ENCODE results near the gene ARHGAP19. TPM values are rescaled to one million over a fixed set of nuclear protein-coding genes. Genes with fewer than 3 reads are reported as not detected.
"Not testable (repeated sequence)": the region's sequence is repeated elsewhere in the genome, so short reads cannot be mapped to it uniquely, and the experiment has no call there.

ARHGAP19 gene
- total RNA-seq, 1 donor from 2014 or later = 34.8 TPM

DNA sequence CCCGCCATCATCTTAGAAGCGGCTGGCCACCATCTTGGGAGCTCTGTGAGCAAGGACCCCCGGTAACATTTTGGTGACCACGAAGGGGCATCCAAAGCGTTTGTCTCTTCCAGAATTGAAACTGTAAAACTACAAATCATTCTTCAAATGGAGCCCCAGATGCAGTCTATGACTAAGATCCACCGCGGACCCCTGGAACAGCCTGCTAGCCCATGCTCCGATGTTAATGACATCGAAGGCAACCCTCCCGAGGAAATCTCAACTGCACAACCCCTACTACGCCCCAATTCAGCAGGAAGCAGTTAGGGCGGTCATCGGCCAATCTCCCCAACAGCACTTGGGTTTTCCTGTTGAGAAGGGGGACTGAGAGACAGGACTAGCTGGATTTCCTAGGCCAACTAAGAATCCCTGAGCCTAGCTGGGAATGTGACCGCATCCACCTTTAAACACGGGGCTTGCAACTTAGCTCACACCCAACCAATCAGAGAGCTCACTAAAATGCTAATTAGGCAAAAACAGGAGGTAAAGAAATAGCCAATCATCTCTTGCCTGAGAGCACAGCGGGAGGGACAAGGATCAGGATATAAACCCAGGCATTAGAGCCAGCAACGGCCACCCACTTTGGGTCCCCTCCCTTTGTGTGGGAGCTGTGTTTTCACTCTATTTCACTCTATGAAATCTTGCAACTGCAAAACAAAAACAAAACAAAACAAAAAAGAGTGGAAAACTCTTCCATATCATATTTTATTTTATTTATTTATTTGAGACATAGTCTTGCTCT is 1.7 kb downstream of the ARHGAP19 start:
- intact Hi-C loops (cut with micrococcal nuclease) = loop anchor here (5.0 to 10.0 kb wide), 2 partner anchors 842 to 1636 kb away; partner anchors contain the start of genes ALDH18A1 and R3HCC1L

DNA sequence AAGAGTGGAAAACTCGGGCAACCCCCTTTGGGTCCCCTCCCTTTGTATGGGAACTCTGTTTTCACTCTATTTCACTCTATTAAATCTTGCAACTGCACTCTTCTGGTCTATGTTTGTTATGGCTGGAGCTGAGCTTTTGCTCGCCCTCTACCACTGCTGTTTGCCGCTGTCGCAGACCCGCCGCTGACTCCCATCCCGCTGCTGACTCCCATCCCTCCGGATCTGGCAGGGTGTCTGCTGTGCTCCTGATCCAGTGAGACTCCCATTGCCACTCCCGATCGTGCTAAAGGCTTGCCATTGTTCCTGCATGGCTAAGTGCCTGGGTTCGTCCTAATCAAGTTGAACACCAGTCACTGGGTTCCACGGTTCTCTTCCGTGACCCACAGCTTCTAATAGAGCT is 2.4 kb downstream of the ARHGAP19 start:
- intact Hi-C loops (cut with micrococcal nuclease) = loop anchor here (5.0 to 10.0 kb wide), 2 partner anchors 842 to 1635 kb away; partner anchors contain the start of genes ALDH18A1 and R3HCC1L

DNA sequence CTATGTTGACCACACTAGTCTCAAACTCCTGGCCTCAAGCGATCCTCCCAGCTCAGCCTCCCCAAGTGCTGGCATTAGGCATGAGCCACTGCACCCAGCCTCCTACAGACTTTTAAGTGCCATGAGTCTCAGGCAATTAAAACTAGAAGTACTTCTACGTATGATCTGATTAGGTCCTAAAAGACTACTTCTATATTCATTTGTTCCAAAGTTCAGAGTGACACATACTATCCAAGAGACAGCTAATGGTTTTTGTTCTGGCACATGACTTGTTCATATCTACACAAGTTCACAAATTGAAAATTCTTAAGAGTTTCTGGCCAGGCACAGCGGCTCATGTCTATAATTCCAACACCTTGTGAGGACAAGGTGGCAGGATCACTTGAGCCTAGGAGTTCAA is 11.7 kb downstream of the ARHGAP19 start:
- intact Hi-C loops (cut with micrococcal nuclease) = no loop called here

DNA sequence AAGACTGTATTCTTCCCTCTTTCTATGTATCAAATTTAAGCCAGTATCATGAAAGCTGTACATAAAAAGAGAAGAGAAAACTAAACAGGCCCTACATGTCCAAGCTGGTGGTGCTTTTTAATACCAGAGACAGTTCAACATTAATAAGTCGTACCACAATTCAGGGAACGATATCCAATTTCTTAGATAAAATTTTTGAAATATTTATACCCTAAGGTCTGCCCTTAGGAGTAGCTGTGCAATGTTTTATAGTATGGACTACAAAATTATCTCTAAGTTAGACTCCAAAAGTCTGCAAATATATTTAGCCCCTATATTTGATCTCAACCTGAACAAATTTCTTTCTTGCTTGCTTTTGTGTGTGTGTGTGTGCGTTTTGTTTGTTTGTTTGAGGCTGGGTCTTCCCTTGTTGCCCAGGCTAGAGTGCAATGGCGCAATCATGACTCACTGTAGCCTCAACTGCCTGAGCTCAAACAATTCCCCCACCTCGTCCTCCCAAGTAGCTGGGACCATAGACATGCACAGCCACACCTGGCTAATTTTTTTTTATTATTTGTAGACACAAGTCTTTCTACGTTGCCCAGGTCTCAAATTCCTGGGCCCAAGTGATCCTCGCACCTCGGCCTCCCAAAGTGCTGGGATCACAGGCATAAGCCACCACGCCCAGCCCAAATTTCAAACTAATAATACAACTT is 13.2 kb downstream of the ARHGAP19 start:
- intact Hi-C loops (cut with micrococcal nuclease) = loop anchor here (2.0 kb wide), 4 partner anchors 40 to 274 kb away; partner anchors contain the start of gene FRAT1

DNA sequence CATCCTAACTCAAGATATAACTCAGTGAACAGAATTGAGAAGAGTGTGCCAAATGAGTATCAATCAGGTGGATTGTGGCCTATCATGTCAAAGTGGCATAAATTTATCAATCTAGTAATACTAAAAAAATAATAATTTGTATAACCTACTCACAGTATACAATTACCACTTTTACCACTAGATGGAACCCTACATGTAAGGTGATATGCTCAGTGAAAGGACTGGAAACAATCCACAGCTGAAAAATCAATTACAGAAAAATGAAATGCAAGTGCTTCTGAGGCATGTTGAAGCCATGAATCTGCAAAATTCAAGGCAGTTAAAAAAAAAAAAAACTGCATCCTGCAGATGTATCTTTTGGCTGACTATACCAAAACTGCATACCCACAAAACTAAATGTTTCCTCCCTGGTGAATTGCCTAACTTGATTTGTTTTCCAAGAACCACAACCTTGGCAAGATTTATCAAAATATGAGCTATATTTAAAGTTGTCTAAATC is 13.9 kb downstream of the ARHGAP19 start:
- intact Hi-C loops (cut with micrococcal nuclease) = loop anchor here (2.0 kb wide), 4 partner anchors 40 to 274 kb away; partner anchors contain the start of gene FRAT1

DNA sequence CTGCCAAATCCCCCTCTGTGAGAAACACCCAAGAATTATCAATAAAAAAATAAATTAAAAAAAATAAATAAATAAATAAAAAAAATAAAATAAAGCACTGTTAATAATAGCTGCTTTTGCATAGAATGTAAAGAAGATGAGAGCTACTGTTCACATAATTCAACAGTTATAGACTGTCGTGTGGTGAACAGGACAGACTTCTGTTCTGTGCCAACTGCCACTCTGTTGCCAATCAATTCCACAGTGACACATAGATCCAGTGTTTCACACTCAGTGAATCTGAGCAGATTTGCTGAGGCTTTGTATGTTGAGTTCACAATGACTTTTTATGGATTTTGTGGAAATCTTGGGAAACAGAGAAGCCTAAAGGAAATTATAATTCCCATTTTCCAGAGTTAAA is 14.9 kb downstream of the ARHGAP19 start:
- intact Hi-C loops (cut with micrococcal nuclease) = no loop called here

DNA sequence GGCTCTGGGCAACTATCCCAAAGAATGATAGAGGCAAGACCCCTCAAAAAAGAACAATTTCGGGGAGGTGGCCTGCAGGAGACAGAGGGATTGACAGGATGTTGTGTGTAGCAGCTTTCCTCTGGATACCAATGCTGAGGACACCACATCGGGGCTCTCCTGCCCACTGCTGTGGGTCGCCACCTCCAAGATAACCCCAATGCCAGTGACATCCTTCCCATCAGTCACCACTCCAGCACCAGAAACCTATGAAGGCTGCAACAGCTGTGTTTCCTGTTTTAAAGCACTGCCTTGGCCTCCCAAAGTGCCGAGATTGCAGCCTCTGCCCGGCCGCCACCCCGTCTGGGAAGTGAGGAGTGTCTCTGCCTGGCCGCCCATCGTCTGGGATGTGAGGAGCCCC is 17.6 kb downstream of the ARHGAP19 start:
- intact Hi-C loops (cut with micrococcal nuclease) = no loop called here

DNA sequence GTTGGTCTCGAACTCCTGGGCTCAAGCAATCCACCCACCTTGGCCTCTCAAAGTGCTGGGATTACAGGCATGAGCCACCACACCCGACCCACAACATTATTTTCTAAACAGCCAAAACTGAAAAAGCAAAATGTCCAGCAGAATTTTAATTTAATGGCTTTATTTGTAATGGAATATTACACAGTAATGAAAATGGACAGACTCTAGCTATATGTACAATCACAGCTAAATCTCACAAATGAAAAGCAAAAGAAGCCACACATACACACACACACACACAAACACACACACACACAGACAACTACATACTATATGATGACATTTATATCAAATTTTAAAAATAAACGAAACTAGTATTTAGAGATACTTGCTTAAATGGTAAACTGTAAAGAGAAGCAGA is 18.7 kb downstream of the ARHGAP19 start:
- intact Hi-C loops (cut with micrococcal nuclease) = no loop called here

DNA sequence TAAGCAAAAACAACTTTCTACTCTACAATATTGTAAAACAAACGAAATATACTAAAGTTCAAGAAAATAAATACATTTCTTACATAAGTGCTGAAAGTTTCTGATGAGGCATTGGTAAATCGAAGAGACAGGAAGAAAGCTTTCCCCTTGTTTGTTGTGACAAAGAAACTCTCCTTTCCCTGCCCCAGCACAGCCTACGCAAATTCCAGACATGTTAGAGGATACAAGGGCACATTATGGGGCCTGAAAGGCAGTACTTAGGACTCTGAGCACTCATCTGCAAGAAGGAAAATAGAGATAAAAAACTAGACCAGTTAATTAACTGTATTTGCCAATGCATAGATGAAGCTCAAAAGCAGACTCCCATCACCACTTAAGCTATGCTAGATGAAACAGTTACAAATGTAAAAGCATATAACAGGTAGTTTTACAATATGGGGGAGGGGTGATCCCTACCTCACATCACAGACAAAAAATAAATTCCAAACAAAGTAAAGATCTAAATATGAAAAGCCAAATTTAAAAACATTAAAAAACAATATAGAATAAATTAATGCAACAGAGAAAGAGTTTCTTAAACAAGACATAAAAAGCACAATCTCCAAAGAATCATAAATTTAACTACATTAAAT is 21.8 kb downstream of the ARHGAP19 start:
- intact Hi-C loops (cut with micrococcal nuclease) = no loop called here

DNA sequence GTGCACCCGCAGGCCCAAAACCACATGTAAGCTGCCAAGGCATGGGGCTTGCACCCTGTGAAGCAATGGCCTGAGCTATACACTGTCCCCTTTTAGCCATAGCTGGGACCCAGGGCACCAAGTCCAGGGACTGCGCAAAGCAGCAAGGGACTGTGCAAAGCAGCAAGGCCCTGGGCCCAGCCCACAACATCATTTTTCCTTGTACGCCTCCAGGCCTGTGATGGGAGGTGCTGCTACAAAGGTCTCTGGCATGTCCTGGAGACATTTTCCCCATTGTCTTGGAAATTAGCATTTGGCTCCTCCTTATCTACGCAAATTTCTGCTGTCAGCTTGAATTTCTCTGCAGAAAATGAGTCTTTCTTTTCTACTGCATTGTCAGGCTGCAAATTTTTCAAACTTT is 24.8 kb downstream of the ARHGAP19 start:
- intact Hi-C loops (cut with micrococcal nuclease) = no loop called here

DNA sequence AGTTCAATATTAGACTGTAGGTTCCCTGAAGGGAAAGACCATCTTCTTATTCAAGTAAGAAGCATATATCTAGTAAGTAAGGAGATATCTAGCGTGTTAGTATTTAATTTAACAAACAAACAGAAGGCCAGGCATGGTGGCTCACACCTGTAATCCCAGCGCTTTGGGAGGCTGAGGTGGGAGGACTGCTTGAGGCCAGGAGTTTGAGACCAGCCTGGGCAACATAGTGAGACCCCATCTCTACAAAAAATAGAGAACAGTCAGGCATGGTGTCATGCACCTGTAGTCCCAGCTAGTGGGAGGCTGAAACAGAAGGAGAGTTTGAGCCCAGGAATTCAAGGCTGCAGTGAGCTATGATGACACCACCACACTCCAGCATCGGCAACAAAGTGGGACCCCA is 27.3 kb downstream of the ARHGAP19 start:
- intact Hi-C loops (cut with micrococcal nuclease) = not testable (repeated sequence)

DNA sequence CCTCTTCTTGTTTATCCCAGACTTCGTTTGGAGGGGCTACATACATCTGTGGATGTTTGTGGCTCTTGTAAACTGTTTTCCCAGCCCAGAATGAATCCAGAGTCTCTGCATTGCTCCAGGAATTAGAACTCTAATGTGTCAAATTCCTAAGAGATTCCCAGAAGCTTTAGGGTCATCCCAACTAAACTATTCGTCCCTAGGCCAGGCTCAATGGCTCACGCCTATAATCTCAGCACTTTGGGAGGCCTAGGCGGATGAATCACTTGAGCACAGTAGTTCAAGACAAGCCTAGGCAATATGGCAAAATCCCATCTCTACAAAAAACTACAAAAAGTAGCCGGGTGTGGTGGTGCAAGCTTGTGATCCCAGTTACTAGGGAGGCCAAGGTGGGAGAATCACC is 28.5 kb downstream of the ARHGAP19 start:
- intact Hi-C loops (cut with micrococcal nuclease) = no loop called here

DNA sequence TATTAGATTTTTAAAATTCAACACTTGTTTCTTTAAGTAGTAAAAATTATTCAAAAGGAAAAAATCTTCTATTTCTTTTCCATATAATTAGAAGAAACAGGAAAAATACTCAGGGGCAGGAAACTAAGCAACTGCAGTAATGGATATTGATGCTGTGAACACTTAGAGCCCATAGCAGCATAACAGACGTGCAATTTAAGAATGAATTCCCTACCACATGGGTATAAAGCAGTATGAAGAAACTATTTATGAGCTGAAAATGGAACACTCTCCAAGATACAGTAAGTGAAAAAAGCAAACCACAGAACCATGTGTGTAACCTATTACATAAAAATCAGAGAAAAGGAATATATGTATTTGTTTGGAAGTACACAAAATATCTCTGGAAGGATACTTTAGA is 30.8 kb downstream of the ARHGAP19 start:
- intact Hi-C loops (cut with micrococcal nuclease) = no loop called here

DNA sequence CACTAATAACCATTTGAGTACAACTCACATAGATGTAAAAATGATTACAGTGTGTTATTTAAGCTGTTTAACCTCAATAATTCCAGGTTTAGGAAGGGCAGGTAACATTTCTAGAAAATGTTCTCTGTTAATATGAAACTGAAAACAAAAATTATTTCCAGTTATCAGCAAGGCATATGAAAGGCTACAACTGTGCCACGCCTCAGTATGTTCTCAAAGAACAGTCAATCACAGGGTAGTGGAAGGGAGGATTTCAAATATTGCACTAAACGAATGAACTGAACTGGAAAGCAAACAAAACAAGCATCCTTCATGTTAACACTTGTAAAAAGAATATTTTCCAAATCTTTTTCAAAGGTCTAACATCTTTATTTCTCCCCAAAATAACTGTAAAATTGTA is 31.3 kb downstream of the ARHGAP19 start:
- intact Hi-C loops (cut with micrococcal nuclease) = no loop called here

DNA sequence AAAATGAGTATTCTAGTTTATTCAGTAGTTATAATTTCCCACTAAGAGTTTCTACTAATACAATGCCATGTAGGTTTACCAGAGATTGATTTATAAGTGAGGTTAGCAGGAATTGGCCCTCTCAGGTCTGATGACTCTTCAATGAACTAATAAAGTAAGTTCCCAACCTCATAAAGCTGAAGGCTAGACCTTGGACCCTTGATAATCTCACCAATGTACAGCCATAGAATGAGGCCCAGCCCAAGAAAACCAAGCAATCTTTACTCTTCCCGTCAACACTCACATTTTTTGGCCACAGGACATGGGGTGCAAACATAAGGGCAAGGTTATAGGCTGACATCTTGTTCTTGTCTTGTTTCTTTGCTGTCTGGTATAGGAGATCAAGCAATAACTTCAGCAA is 33.3 kb downstream of the ARHGAP19 start:
- intact Hi-C loops (cut with micrococcal nuclease) = no loop called here

DNA sequence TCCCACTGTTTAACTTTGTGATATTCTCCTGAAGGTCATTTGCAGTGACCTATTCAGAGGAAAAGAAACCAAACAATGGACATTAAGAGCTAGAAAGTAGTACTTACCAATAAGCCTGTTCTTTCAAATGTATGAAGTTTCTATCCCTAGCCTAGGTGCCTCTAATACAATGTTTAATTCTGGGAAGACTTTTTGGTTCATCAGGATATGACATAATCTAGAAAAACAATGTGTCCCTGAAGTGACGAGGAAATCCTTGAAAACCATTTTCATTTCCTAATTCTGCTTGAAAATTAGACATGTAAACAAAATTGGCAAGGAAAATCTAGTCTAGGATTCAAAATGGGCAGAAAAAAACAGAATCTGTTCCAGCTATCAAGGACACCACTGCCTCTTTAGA is 36.1 kb downstream of the ARHGAP19 start:
- intact Hi-C loops (cut with micrococcal nuclease) = no loop called here

DNA sequence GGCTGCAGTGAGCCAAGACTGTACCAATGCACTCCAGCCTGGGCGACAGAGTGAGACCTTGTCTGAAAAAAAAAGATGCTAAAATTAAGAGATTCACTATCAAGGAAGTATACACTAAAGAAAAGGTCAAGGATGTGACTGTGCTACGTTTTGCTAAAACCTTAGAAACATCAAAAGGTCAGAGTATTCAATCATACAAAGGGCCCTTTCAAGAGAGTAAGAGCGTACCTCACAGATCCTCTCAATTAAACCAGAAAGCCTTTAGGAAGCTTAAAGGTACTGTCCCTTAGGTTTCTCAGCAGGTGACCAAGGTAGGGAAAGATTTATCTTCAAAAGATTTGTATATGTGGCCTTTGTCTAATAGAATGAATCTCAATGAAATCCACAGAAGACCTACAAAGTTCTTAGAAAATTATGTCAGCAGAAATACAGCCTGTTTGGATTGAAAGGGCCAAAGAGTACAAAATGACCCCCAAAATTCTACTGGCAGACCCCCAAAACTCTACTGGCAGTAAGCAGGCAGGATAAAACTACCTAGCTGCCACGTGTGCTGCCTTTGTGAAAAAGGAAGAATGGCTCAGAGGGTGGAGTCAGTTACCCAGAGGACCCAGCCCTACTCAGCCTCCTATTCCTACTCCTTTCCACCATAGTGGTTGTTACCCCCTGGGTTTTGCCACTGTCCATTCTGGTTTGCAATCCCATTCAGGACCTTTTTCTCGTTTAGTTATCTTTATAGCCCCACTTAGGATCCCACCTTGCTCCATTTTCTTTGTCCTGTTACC is 36.7 kb downstream of the ARHGAP19 start:
- intact Hi-C loops (cut with micrococcal nuclease) = no loop called here

DNA sequence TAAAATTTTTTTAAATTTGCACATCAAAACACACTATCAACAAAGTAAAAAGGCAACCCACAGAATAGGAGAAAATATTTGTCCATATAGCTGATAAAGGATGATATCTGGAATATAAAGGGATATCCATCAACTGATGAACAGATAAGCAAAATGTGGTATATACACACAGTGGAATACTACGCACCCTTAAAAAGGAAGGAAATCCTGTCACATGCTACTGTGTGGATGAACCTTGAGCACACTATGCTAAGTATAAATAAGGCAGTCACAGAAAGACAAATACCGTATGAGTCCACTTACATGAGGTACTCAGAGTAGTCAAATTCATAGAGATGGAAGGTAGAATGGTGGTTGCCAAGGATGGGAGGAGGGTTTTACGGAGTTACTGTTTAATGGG is 37.7 kb downstream of the ARHGAP19 start:
- intact Hi-C loops (cut with micrococcal nuclease) = no loop called here

DNA sequence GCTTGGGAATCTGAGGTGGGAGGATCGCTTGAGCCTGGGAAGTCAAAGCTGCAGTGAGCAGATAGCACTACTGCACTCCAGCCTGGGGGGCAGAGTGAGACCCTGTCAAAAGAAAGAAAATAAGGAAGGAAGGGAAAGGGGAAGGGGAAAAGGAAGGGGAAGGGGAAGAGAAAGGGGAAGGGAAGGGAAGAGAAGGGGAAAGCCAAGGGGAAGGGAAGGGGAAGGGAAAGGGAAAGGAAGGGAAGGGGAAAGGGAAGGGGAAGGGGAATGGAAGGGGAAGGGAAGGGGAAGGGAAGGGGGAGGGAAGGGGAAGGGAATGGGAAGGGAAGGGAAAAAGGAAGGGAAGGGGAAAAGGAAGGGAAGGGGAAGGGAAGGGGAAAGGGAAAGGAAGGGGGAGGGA is 41.5 kb downstream of the ARHGAP19 start:
- intact Hi-C loops (cut with micrococcal nuclease) = no loop called here

DNA sequence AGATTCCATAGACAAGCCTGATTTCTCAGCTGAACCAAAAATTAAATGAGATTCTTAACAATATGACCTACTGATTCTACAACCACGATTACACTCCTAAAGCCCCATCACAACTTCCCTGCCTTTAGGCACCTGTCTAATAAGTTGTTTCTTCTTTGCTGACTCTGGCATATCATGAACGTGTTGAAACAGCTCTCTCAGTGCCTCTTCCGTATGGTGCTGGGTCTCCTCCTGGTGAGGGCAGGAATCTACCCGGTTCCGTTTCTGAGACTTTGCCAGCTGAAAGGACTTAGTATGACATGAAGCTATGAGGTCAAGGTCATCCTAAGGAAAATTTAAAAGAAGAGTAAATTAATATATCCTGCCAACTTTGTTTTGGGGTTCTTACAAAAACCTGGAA is 48.6 kb downstream of the ARHGAP19 start:
- intact Hi-C loops (cut with micrococcal nuclease) = no loop called here

DNA sequence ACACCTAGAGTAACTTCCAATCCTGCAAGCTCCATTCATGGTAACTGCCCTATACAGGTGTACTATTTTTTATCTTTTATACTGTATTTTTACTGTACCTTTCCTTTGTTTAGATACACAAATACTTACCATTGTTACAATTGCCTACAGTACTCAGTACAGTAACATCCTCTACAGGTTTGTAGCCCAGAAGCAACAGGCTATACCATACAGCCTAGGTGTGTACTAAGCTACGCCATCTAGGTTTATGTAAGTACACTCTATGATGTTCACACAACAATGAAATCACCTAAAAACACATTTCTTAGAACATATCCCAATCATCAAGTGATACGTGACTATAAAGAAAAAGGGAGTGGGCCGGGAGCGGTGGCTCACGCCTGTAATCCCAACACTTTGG is 53.6 kb downstream of the ARHGAP19 start:
- intact Hi-C loops (cut with micrococcal nuclease) = no loop called here

All from T-helper 1 cell treated with Interleukin-12 subunit alpha and Interleukin-12 subunit beta and Interleukin-4 antibody, amounts not matched to agents 30 ng/mL and 1 ng/mL, for 36 hours (primary cell).